NCI-H774 (cell line): Measurements from ENCODE around the gene ZNF670.
"Not testable (repeated sequence)": the region's sequence is repeated elsewhere in the genome, so short reads cannot be mapped to it uniquely, and the experiment has no call there.

Experiments used
- DNase-seq: peaks from one replicate; lab custom pipeline; 2025; lab: John Stamatoyannopoulos, UW

The ZNF670 gene

GRCh38 chr1:247078258-247079140, at the start of gene ZNF670:
ZNF670 (minus strand) TSS chr1:247078811; CDS start chr1:247078596, 215 bp downstream.
- peak; percentile 97 for DNase-seq

- DNase-seq, result not testable (repeated sequence)
These were observed 49.1 kb upstream of the ZNF670 start for GRCh38 chr1:247127519-247128282.

GRCh38 chr1:247126601-247127000, 48.0 kb upstream of the ZNF670 start:
- not testable (repeated sequence) for DNase-seq

- DNase-seq, result not testable (repeated sequence)
These were observed 47.6 kb upstream of the ZNF670 start for GRCh38 chr1:247126166-247126565.

- DNase-seq, result no peak
These were observed 42.8 kb upstream of the ZNF670 start for GRCh38 chr1:247121382-247121781.

GRCh38 chr1:247120408-247120668, 41.7 kb upstream of the ZNF670 start:
- DNase-seq, result not testable (repeated sequence)

- no peak for DNase-seq
These were observed 41.2 kb upstream of the ZNF670 start for GRCh38 chr1:247119600-247120407.

- DNase-seq, result peak; percentile 20
These were observed 40.4 kb upstream of the ZNF670 start for GRCh38 chr1:247118946-247119446.

GRCh38 chr1:247115545-247115944, 36.9 kb upstream of the ZNF670 start:
- no peak for DNase-seq

- DNase-seq, result no peak
These were observed 36.5 kb upstream of the ZNF670 start for GRCh38 chr1:247115141-247115510.

- DNase-seq, result no peak
These were observed 35.9 kb upstream of the ZNF670 start for GRCh38 chr1:247114351-247115140.

GRCh38 chr1:247113733-247114271, 35.2 kb upstream of the ZNF670 start:
- no peak for DNase-seq

- no peak for DNase-seq
These were observed 34.5 kb upstream of the ZNF670 start for GRCh38 chr1:247113094-247113497.

- no peak for DNase-seq
These were observed 33.8 kb upstream of the ZNF670 start for GRCh38 chr1:247112479-247112781.

- DNase-seq, result peak; percentile 35
These were observed 33.3 kb upstream of the ZNF670 start for GRCh38 chr1:247111700-247112478.

- no peak for DNase-seq
These were observed 32.7 kb upstream of the ZNF670 start for GRCh38 chr1:247111259-247111699.

- no peak for DNase-seq
These were observed 32.1 kb upstream of the ZNF670 start for GRCh38 chr1:247110627-247111258.

- DNase-seq, result no peak
These were observed 29.1 kb upstream of the ZNF670 start for GRCh38 chr1:247107694-247108093.

GRCh38 chr1:247105966-247106365, 27.4 kb upstream of the ZNF670 start:
- DNase-seq, result no peak

- DNase-seq, result no peak
These were observed 26.4 kb upstream of the ZNF670 start for GRCh38 chr1:247104965-247105364.
